HG03066 (cell line): ENCODE results near the gene DHX40.
A peak's percentile ranks its signal among the peaks of the same experiment; 100 is the strongest.
"Not testable (repeated sequence)": the region's sequence is repeated elsewhere in the genome, so short reads cannot be mapped to it uniquely, and the experiment has no call there.

Experiments
- ATAC-seq: cut with Tn5 transposase; IDR thresholded peaks from one replicate; pipeline ENCODE4 v1.9.1; 2021; ENCODE audit warnings: low read depth; ENCODE audit not compliant: unreplicated experiment

Gene DHX40

GRCh38 chr17:59627770-59628171 lies 62.4 kb downstream of the DHX40 start:
- no peak for ATAC-seq

GRCh38 chr17:59629174-59629573 lies 63.8 kb downstream of the DHX40 start:
- ATAC-seq, result no peak

GRCh38 chr17:59631276-59631675 lies 65.9 kb downstream of the DHX40 start:
- ATAC-seq, result no peak

- ATAC-seq, result no peak
These were observed 67.0 kb downstream of the DHX40 start for GRCh38 chr17:59632398-59632797.

GRCh38 chr17:59633658-59634359 lies 68.4 kb downstream of the DHX40 start:
- no peak for ATAC-seq

- ATAC-seq, result no peak
These were observed 69.5 kb downstream of the DHX40 start for GRCh38 chr17:59634632-59635541.

- no peak for ATAC-seq
These were observed 72.4 kb downstream of the DHX40 start for GRCh38 chr17:59637611-59638310.

GRCh38 chr17:59638553-59638952 lies 73.1 kb downstream of the DHX40 start:
- no peak for ATAC-seq

GRCh38 chr17:59641799-59642484 lies 76.5 kb downstream of the DHX40 start:
- ATAC-seq, result peak; percentile 84

GRCh38 chr17:59642565-59642964 lies 77.2 kb downstream of the DHX40 start:
- ATAC-seq, result no peak

- ATAC-seq, result no peak
These were observed 78.0 kb downstream of the DHX40 start for GRCh38 chr17:59643159-59644140.

GRCh38 chr17:59647288-59647687 lies 81.9 kb downstream of the DHX40 start:
- ATAC-seq, result no peak

- ATAC-seq, result no peak
These were observed 84.5 kb downstream of the DHX40 start for GRCh38 chr17:59649886-59650285.

- no peak for ATAC-seq
These were observed 85.2 kb downstream of the DHX40 start for GRCh38 chr17:59650642-59651041.

GRCh38 chr17:59651346-59651745 lies 85.9 kb downstream of the DHX40 start:
- no peak for ATAC-seq

- no peak for ATAC-seq
These were observed 86.7 kb downstream of the DHX40 start for GRCh38 chr17:59652119-59652518.

GRCh38 chr17:59656624-59657023 lies 91.2 kb downstream of the DHX40 start:
- ATAC-seq, result not testable (repeated sequence)
